Activated naive CD8-positive, alpha-beta T cell (primary cell): ENCODE data around the gene ACKR2.

ENCODE experiments used
- H3K27ac Mint-ChIP-seq: one replicate; pipeline ENCODE4 v1.8.0; 2021; ENCODE audit warnings: mixed read lengths
- H3K27me3 Mint-ChIP-seq: one replicate; pipeline ENCODE4 v1.8.0; 2021; ENCODE audit warnings: mixed read lengths
- H3K36me3 Mint-ChIP-seq: one replicate; pipeline ENCODE4 v1.8.0; 2021; ENCODE audit warnings: mixed read lengths
- H3K4me1 Mint-ChIP-seq: one replicate; pipeline ENCODE4 v1.8.0; 2021; ENCODE audit warnings: low read depth, mixed read lengths
- H3K4me3 Mint-ChIP-seq: one replicate; pipeline ENCODE4 v1.8.0; 2021; ENCODE audit warnings: mild to moderate bottlenecking, mixed read lengths
- H3K9me3 Mint-ChIP-seq: one replicate; pipeline ENCODE4 v1.8.0; 2021; ENCODE audit warnings: low read depth, mixed read lengths

The ACKR2 gene

GRCh38 chr3:42809202-42809601 lies at the start of gene ACKR2:
Gene ACKR2, plus strand, starts transcription at chr3:42809445. Its CDS starts 55,058 bp downstream, at chr3:42864503.
- no peak within 1 kb of the TSS for H3K4me3 Mint-ChIP-seq
- peaks cover 3% of the 10 kb centered on the region for H3K4me1 Mint-ChIP-seq
- H3K27me3 Mint-ChIP-seq, result peaks cover 3% of the 10 kb centered on the region
- no peak within 1 kb of the TSS for H3K27ac Mint-ChIP-seq
- no peaks in the 10 kb centered on the region for H3K36me3 Mint-ChIP-seq
- no peaks in the 10 kb centered on the region for H3K9me3 Mint-ChIP-seq

- Mint-ChIP-seq H3K27ac (no peak overlapping the region), H3K9me3 (no peaks in the 10 kb centered on the region), H3K27me3 (peaks cover 5% of the 10 kb centered on the region), H3K4me1 (no peaks in the 10 kb centered on the region), H3K4me3 (no peak overlapping the region), H3K36me3 (no peaks in the 10 kb centered on the region)
Observed at GRCh38 chr3:42762046-42762724, 47.1 kb upstream of the ACKR2 start.

- H3K27ac Mint-ChIP-seq, result no peak overlapping the region
- no peaks in the 10 kb centered on the region for H3K9me3 Mint-ChIP-seq
- no peaks in the 10 kb centered on the region for H3K36me3 Mint-ChIP-seq
- peaks cover 5% of the 10 kb centered on the region for H3K27me3 Mint-ChIP-seq
- H3K4me1 Mint-ChIP-seq, result no peaks in the 10 kb centered on the region
- H3K4me3 Mint-ChIP-seq, result no peak overlapping the region
Observed at GRCh38 chr3:42763021-42763420, 46.2 kb upstream of the ACKR2 start.

- Mint-ChIP-seq H3K27ac (no peak overlapping the region), H3K4me1 (no peaks in the 10 kb centered on the region), H3K36me3 (no peaks in the 10 kb centered on the region), H3K4me3 (no peak overlapping the region), H3K9me3 (no peaks in the 10 kb centered on the region), H3K27me3 (no peaks in the 10 kb centered on the region)
Observed at GRCh38 chr3:42764115-42764514, 45.1 kb upstream of the ACKR2 start.

GRCh38 chr3:42764561-42765295 lies 44.5 kb upstream of the ACKR2 start:
- Mint-ChIP-seq H3K4me1 (no peaks in the 10 kb centered on the region), H3K27me3 (no peaks in the 10 kb centered on the region), H3K9me3 (no peaks in the 10 kb centered on the region), H3K27ac (no peak overlapping the region), H3K36me3 (no peaks in the 10 kb centered on the region), H3K4me3 (no peak overlapping the region)

- Mint-ChIP-seq H3K9me3 (no peaks in the 10 kb centered on the region), H3K27me3 (no peaks in the 10 kb centered on the region), H3K36me3 (no peaks in the 10 kb centered on the region), H3K27ac (no peak overlapping the region), H3K4me3 (no peak overlapping the region), H3K4me1 (peaks cover 17% of the 10 kb centered on the region)
Observed at GRCh38 chr3:42769477-42770131, 39.6 kb upstream of the ACKR2 start.

GRCh38 chr3:42771271-42771670 lies 38.0 kb upstream of the ACKR2 start:
- peaks cover 17% of the 10 kb centered on the region for H3K4me1 Mint-ChIP-seq
- H3K9me3 Mint-ChIP-seq, result no peaks in the 10 kb centered on the region
- peak overlapping the region; percentile 14 for H3K4me3 Mint-ChIP-seq
- no peaks in the 10 kb centered on the region for H3K36me3 Mint-ChIP-seq
- no peak overlapping the region for H3K27ac Mint-ChIP-seq
- H3K27me3 Mint-ChIP-seq, result no peaks in the 10 kb centered on the region

- Mint-ChIP-seq H3K9me3 (no peaks in the 10 kb centered on the region), H3K4me1 (peaks cover 17% of the 10 kb centered on the region), H3K4me3 (peak within 1 kb of the TSS; percentile 93), H3K36me3 (no peaks in the 10 kb centered on the region), H3K27me3 (no peaks in the 10 kb centered on the region), H3K27ac (peak within 1 kb of the TSS; percentile 82)
Observed at GRCh38 chr3:42772670-42773408, 36.4 kb upstream of the ACKR2 start, which contains the start of gene CCDC13. Gene CCDC13, minus strand, starts transcription at chr3:42773253. Its CDS starts 14,908 bp downstream, at chr3:42758345.

- H3K4me3 Mint-ChIP-seq, result peak overlapping the region; percentile 93
- H3K4me1 Mint-ChIP-seq, result peaks cover 17% of the 10 kb centered on the region
- H3K27ac Mint-ChIP-seq, result peak overlapping the region; percentile 82
- no peaks in the 10 kb centered on the region for H3K27me3 Mint-ChIP-seq
- no peaks in the 10 kb centered on the region for H3K9me3 Mint-ChIP-seq
- H3K36me3 Mint-ChIP-seq, result peaks cover 2% of the 10 kb centered on the region
Observed at GRCh38 chr3:42773409-42773751, 35.9 kb upstream of the ACKR2 start.

- Mint-ChIP-seq H3K4me3 (no peak overlapping the region), H3K9me3 (no peaks in the 10 kb centered on the region), H3K27ac (no peak overlapping the region), H3K4me1 (peaks cover 4% of the 10 kb centered on the region), H3K27me3 (no peaks in the 10 kb centered on the region), H3K36me3 (peaks cover 2% of the 10 kb centered on the region)
Observed at GRCh38 chr3:42778644-42779043, 30.6 kb upstream of the ACKR2 start.

- H3K27me3 Mint-ChIP-seq, result no peaks in the 10 kb centered on the region
- peaks cover 1% of the 10 kb centered on the region for H3K4me1 Mint-ChIP-seq
- no peak overlapping the region for H3K27ac Mint-ChIP-seq
- peaks cover 2% of the 10 kb centered on the region for H3K36me3 Mint-ChIP-seq
- no peaks in the 10 kb centered on the region for H3K9me3 Mint-ChIP-seq
- no peak overlapping the region for H3K4me3 Mint-ChIP-seq
Observed at GRCh38 chr3:42780398-42780797, 28.8 kb upstream of the ACKR2 start.

- H3K27me3 Mint-ChIP-seq, result no peaks in the 10 kb centered on the region
Observed at GRCh38 chr3:42780892-42781700, 28.1 kb upstream of the ACKR2 start.

GRCh38 chr3:42786212-42786611 lies 23.0 kb upstream of the ACKR2 start:
- no peak overlapping the region for H3K27ac Mint-ChIP-seq
- no peaks in the 10 kb centered on the region for H3K9me3 Mint-ChIP-seq
- H3K4me3 Mint-ChIP-seq, result no peak overlapping the region
- peaks cover 4% of the 10 kb centered on the region for H3K36me3 Mint-ChIP-seq
- H3K27me3 Mint-ChIP-seq, result no peaks in the 10 kb centered on the region
- peaks cover 5% of the 10 kb centered on the region for H3K4me1 Mint-ChIP-seq

More at GRCh38 chr3:42780892-42781700, 28.1 kb upstream of the ACKR2 start:
- H3K9me3 Mint-ChIP-seq, result no peaks in the 10 kb centered on the region
- H3K4me3 Mint-ChIP-seq, result no peak overlapping the region
- H3K4me1 Mint-ChIP-seq, result peaks cover 1% of the 10 kb centered on the region
- H3K27ac Mint-ChIP-seq, result no peak overlapping the region
- H3K36me3 Mint-ChIP-seq, result peaks cover 2% of the 10 kb centered on the region

GRCh38 chr3:42786631-42787030 lies 22.6 kb upstream of the ACKR2 start:
- Mint-ChIP-seq H3K36me3 (peaks cover 4% of the 10 kb centered on the region), H3K27ac (no peak overlapping the region), H3K4me1 (peaks cover 5% of the 10 kb centered on the region)

More at GRCh38 chr3:42786631-42787030, 22.6 kb upstream of the ACKR2 start:
- Mint-ChIP-seq H3K27me3 (no peaks in the 10 kb centered on the region), H3K9me3 (no peaks in the 10 kb centered on the region), H3K4me3 (no peak overlapping the region)
